HG02884 (cell line): ENCODE measurements around the gene DNAJC27.

Source experiments
- ATAC-seq: cut with Tn5 transposase; IDR thresholded peaks from one replicate; pipeline ENCODE4 v1.9.1; 2021; ENCODE audit warnings: mild to moderate bottlenecking, moderate library complexity; ENCODE audit not compliant: unreplicated experiment

The DNAJC27 gene

GRCh38 chr2:24926602-24927252 lies 45.0 kb downstream of the DNAJC27 start:
- ATAC-seq = no peak

GRCh38 chr2:24926220-24926601 lies 45.5 kb downstream of the DNAJC27 start:
- ATAC-seq = no peak

- no peak for ATAC-seq
Observed at GRCh38 chr2:24925815-24926214, 45.9 kb downstream of the DNAJC27 start.

- no peak for ATAC-seq
Observed at GRCh38 chr2:24924732-24925131, 47.0 kb downstream of the DNAJC27 start.

- ATAC-seq = no peak
Observed at GRCh38 chr2:24924266-24924665, 47.5 kb downstream of the DNAJC27 start.

GRCh38 chr2:24923106-24923505 lies 48.6 kb downstream of the DNAJC27 start:
- no peak for ATAC-seq

- no peak for ATAC-seq
Observed at GRCh38 chr2:24922556-24922955, 49.2 kb downstream of the DNAJC27 start.

GRCh38 chr2:24920809-24921441 lies 50.8 kb downstream of the DNAJC27 start:
- ATAC-seq = no peak

- no peak for ATAC-seq
Observed at GRCh38 chr2:24920098-24920808, 51.5 kb downstream of the DNAJC27 start, which contains the start of gene ADCY3. Gene ADCY3, minus strand, starts transcription at chr2:24920237. Its CDS starts 1,250 bp downstream, at chr2:24918987.

GRCh38 chr2:24919506-24920097 lies 52.2 kb downstream of the DNAJC27 start:
- no peak for ATAC-seq

GRCh38 chr2:24919037-24919505 lies 52.7 kb downstream of the DNAJC27 start:
- no peak for ATAC-seq

GRCh38 chr2:24918326-24919036 lies 53.3 kb downstream of the DNAJC27 start:
- ATAC-seq = no peak

GRCh38 chr2:24917731-24918325 lies 53.9 kb downstream of the DNAJC27 start:
- ATAC-seq = no peak

GRCh38 chr2:24917086-24917485 lies 54.7 kb downstream of the DNAJC27 start:
- ATAC-seq = no peak

GRCh38 chr2:24915796-24916195 lies 56.0 kb downstream of the DNAJC27 start:
- ATAC-seq = no peak

GRCh38 chr2:24915175-24915574 lies 56.6 kb downstream of the DNAJC27 start:
- no peak for ATAC-seq

GRCh38 chr2:24914713-24915112 lies 57.0 kb downstream of the DNAJC27 start:
- ATAC-seq = no peak

GRCh38 chr2:24913911-24914310 lies 57.8 kb downstream of the DNAJC27 start:
- no peak for ATAC-seq

- ATAC-seq = no peak
Observed at GRCh38 chr2:24912986-24913385, 58.8 kb downstream of the DNAJC27 start.

GRCh38 chr2:24912523-24912922 lies 59.2 kb downstream of the DNAJC27 start:
- ATAC-seq = no peak
